Natural killer cell treated with Interleukin-12 subunit alpha and Interleukin-12 subunit beta and Interleukin-15 and Interleukin-18, amount 100 ng/mL, for 72 hours (primary cell): ENCODE results near the gene OSGEP. TPM values are rescaled to one million over a fixed set of nuclear protein-coding genes. Genes with fewer than 3 reads are reported as not detected.
A peak's percentile ranks its signal among the peaks of the same experiment; 100 is the strongest.
"Not testable (repeated sequence)": the region's sequence is repeated elsewhere in the genome, so short reads cannot be mapped to it uniquely, and the experiment has no call there.

Experiments used
- ATAC-seq, 2 donors: fragments of 150-1000 bp; cut with Tn5 transposase in 1 of 2; sonication (Bioruptor Pico), chemical (Tn5 transposase) in 1 of 2; 2 replicates each; pipeline ENCODE4 v1.10.0; 2021
- DNase-seq: peaks from one replicate; pipeline ENCODE4 v3.0.0; 2022; ENCODE audit warnings: low spot score
- H3K27ac Mint-ChIP-seq, 2 donors: 1 replicate in 1 of 2; 2 replicates in 1 of 2; pipeline ENCODE4 v1.8.0; 2022; ENCODE audit warnings: mixed read lengths in 2 of 2, mild to moderate bottlenecking in 1 of 2, moderate library complexity in 1 of 2
- H3K27me3 Mint-ChIP-seq, 2 donors: 1 replicate in 1 of 2; 2 replicates in 1 of 2; pipeline ENCODE4 v1.8.0; 2022; ENCODE audit warnings: mixed read lengths in 2 of 2
- H3K36me3 Mint-ChIP-seq: one replicate; pipeline ENCODE4 v1.8.0; 2022; ENCODE audit warnings: mixed read lengths
- H3K4me1 Mint-ChIP-seq, 2 donors: 1 replicate in 1 of 2; 2 replicates in 1 of 2; pipeline ENCODE4 v1.8.0; 2022; ENCODE audit warnings: low read depth in 2 of 2, mixed read lengths in 2 of 2, mild to moderate bottlenecking in 1 of 2
- H3K4me3 Mint-ChIP-seq: one replicate; pipeline ENCODE4 v1.8.0; 2022; ENCODE audit warnings: mixed read lengths
- H3K9me3 Mint-ChIP-seq: 2 replicates; pipeline ENCODE4 v1.8.0; 2022; ENCODE audit warnings: mixed read lengths
- total RNA-seq, 2 donors: library from RNA; stranded (reverse); gene quantifications; one replicate each; pipeline ENCODE4 v1.2.3, GENCODE V29; 2022

Gene OSGEP
- total RNA-seq, 2 donors from 2014 or later: 43.1 to 78.0 TPM

- no peak for DNase-seq
- peak overlapping the region; percentile 80 to 92 for H3K27ac Mint-ChIP-seq
- H3K4me3 Mint-ChIP-seq: peak overlapping the region; percentile 95
- H3K9me3 Mint-ChIP-seq: no peaks in the 10 kb centered on the region
- peaks cover 15% of the 10 kb centered on the region for H3K36me3 Mint-ChIP-seq
- peak in 1 of 2 donors; percentile 21 for ATAC-seq
- H3K27me3 Mint-ChIP-seq: no peaks in the 10 kb centered on the region
- H3K4me1 Mint-ChIP-seq: peaks cover 24 to 27% of the 10 kb centered on the region in 2 donors
Observed at GRCh38 chr14:20460458-20461224, 6.0 kb upstream of the OSGEP start.

- peaks cover 24 to 27% of the 10 kb centered on the region in 2 donors for H3K4me1 Mint-ChIP-seq
- no peaks in the 10 kb centered on the region for H3K9me3 Mint-ChIP-seq
- ATAC-seq: no peak
Observed at GRCh38 chr14:20458031-20458789, 3.6 kb upstream of the OSGEP start.

DNA sequence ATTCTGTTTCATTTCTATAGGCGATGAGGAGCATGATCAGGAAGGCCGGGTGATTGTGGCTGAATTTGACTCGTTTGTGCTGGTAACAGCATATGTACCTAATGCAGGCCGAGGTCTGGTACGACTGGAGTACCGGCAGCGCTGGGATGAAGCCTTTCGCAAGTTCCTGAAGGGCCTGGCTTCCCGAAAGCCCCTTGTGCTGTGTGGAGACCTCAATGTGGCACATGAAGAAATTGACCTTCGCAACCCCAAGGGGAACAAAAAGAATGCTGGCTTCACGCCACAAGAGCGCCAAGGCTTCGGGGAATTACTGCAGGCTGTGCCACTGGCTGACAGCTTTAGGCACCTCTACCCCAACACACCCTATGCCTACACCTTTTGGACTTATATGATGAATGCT lies 2.4 kb upstream of the OSGEP start:
- Mint-ChIP-seq H3K9me3 (no peaks in the 10 kb centered on the region), H3K4me3 (no peak overlapping the region), H3K27me3 (no peaks in the 10 kb centered on the region), H3K36me3 (peaks cover 15% of the 10 kb centered on the region), H3K4me1 (peaks cover 29 to 30% of the 10 kb centered on the region in 2 donors), H3K27ac (no peak overlapping the region)
- ATAC-seq (no peak), DNase-seq (no peak)

More at GRCh38 chr14:20458031-20458789, 3.6 kb upstream of the OSGEP start:
- no peak overlapping the region for H3K27ac Mint-ChIP-seq
- no peak for DNase-seq
- H3K27me3 Mint-ChIP-seq: no peaks in the 10 kb centered on the region
- no peak overlapping the region for H3K4me3 Mint-ChIP-seq
- peaks cover 15% of the 10 kb centered on the region for H3K36me3 Mint-ChIP-seq

DNA sequence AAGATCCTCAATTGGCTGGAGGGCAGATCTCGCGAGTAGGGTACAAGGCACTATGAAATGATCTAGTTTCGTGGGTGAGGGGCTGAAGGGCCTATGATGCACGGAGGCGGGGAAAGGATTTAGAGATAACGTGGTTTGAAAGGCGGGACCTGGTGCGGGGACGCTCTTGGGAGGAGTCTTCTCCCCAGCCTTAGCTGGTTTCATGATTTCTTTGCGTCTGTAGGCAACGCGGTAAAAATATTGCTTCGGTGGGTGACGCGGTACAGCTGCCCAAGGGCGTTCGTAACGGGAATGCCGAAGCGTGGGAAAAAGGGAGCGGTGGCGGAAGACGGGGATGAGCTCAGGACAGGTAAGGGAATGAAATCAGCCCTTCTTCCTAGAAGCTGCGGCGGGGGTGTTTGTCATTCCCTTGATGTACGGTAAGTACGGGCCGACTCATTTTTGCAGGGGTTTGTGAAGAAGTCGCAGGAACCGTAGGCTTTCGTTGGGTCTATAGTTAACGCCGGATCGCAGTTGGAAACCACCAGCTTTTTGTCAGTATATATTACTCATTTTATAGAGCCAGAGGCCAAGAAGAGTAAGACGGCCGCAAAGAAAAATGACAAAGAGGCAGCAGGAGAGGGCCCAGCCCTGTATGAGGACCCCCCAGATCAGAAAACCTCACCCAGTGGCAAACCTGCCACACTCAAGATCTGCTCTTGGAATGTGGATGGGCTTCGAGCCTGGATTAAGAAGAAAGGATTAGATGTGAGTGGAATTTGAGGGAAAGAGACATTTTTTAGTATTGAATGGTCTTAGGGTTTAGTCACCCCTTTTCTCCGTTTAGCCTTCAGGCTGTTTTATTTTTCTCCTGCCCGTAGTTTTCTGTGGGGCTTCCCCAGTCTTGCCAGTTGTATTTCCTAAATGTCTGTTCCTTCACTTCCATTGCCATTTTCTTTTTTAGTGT lies 1.0 kb upstream of the OSGEP start:
- Mint-ChIP-seq H3K4me1 (peaks cover 24% of the 10 kb centered on the region in 2 donors), H3K9me3 (no peaks in the 10 kb centered on the region), H3K36me3 (peaks cover 15% of the 10 kb centered on the region), H3K27ac (no peak overlapping the region), H3K4me3 (no peak overlapping the region), H3K27me3 (no peaks in the 10 kb centered on the region)
- DNase-seq (peak; percentile 62), ATAC-seq (peak; percentile 74 to 77)

GRCh38 chr14:20452831-20453230 lies 1.8 kb downstream of the OSGEP start:
- not testable (repeated sequence) for H3K27ac Mint-ChIP-seq

GRCh38 chr14:20446889-20447288 lies 7.7 kb downstream of the OSGEP start:
- ATAC-seq (no peak), DNase-seq (no peak)
- peak overlapping the region in 1 of 2 donors; percentile 55 for H3K27ac Mint-ChIP-seq
- no peaks in the 10 kb centered on the region for H3K9me3 Mint-ChIP-seq
- H3K4me3 Mint-ChIP-seq: no peak overlapping the region
- no peaks in the 10 kb centered on the region for H3K27me3 Mint-ChIP-seq
- H3K4me1 Mint-ChIP-seq: peaks cover 5 to 7% of the 10 kb centered on the region in 2 donors
- H3K36me3 Mint-ChIP-seq: peaks cover 30% of the 10 kb centered on the region

More at GRCh38 chr14:20452831-20453230, 1.8 kb downstream of the OSGEP start:
- not testable (repeated sequence) for ATAC-seq, H3K4me3 Mint-ChIP-seq, DNase-seq, H3K27me3 Mint-ChIP-seq, H3K9me3 Mint-ChIP-seq
- peaks cover 14% of the 10 kb centered on the region in 2 donors for H3K4me1 Mint-ChIP-seq
- peaks cover 29% of the 10 kb centered on the region for H3K36me3 Mint-ChIP-seq

GRCh38 chr14:20443650-20444049 lies 11.0 kb downstream of the OSGEP start:
- peaks cover 17% of the 10 kb centered on the region for H3K36me3 Mint-ChIP-seq
- H3K27ac Mint-ChIP-seq: not testable (repeated sequence)

DNA sequence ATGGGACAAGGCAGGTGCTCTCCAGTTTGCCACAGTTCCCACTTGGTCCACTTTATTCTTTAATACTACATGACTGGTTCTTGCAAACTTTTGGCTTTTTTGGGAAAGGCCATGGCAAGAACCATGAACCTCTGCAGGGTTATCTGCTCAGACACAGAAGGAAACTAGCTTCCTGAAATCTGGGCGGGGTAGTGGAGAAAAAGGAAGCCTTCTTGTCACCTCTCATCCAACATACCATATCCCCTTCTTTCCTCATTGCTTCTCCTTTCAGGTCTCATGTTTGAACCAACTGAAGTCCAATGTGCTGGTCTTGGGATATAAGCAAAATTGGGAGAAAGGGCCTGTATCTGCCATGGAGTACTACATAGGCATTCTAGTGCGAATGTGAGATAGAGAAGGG lies 13.2 kb downstream of the OSGEP start:
- no peak for ATAC-seq
- no peak overlapping the region for H3K4me3 Mint-ChIP-seq
- no peak overlapping the region for H3K27ac Mint-ChIP-seq
- no peak for DNase-seq
- peaks cover 0 to 4% of the 10 kb centered on the region in 2 donors for H3K27me3 Mint-ChIP-seq
- no peaks in the 10 kb centered on the region for H3K9me3 Mint-ChIP-seq
- H3K36me3 Mint-ChIP-seq: no peaks in the 10 kb centered on the region
- peaks cover 10 to 11% of the 10 kb centered on the region in 2 donors for H3K4me1 Mint-ChIP-seq

More at GRCh38 chr14:20443650-20444049, 11.0 kb downstream of the OSGEP start:
- H3K27me3 Mint-ChIP-seq, DNase-seq, H3K9me3 Mint-ChIP-seq, H3K4me3 Mint-ChIP-seq, ATAC-seq: not testable (repeated sequence)
- peaks cover 10 to 11% of the 10 kb centered on the region in 2 donors for H3K4me1 Mint-ChIP-seq

DNA sequence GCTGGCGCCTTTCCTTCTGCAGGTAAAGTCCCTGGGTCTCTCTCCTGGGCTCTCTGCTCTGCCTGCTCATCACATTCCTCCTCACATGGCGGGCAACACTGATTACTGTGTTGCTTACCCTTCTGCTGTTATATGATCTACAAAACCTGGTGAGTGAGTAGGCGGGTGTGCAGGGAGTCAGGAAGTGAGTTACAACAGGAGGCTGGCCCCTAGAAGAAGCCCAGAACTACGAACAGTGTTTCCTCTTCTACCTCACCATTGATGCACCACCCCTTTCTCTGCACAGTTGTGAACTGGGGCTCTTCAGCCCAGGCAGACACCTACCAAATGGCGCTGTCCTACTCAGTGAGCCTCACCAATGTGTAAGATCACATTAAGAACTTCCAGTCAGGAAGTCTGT lies 13.7 kb downstream of the OSGEP start:
- peaks cover 0 to 4% of the 10 kb centered on the region in 2 donors for H3K27me3 Mint-ChIP-seq
- H3K27ac Mint-ChIP-seq: peak overlapping the region in 1 of 2 donors; percentile 56
- no peaks in the 10 kb centered on the region for H3K36me3 Mint-ChIP-seq
- H3K4me3 Mint-ChIP-seq: no peak overlapping the region
- no peaks in the 10 kb centered on the region for H3K9me3 Mint-ChIP-seq
- DNase-seq: no peak
- peak; percentile 65 to 71 for ATAC-seq
- peaks cover 10 to 11% of the 10 kb centered on the region in 2 donors for H3K4me1 Mint-ChIP-seq

DNA sequence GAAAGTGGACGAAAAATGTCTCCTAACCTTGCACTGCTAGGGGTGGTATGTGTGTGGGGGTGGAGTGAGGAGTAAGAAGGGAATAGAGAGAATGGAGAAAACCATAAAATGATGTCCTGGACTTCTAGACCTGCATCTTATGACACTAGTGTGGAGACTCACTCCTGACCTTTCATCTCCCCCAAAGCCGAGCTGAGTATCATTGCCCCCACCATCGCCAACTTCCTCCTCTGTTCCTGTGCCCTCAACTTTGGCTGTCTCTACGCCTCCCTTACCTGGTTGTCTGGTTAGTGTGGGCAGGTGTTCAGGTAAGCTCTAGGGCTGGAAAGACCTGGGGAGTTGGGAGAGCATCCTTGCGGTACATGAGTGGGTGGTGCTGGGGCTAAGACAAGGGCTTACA lies 14.1 kb downstream of the OSGEP start:
- Mint-ChIP-seq H3K36me3 (no peaks in the 10 kb centered on the region), H3K4me3 (no peak overlapping the region), H3K27me3 (peaks cover 0 to 4% of the 10 kb centered on the region in 2 donors), H3K4me1 (peaks cover 10 to 11% of the 10 kb centered on the region in 2 donors), H3K27ac (peak overlapping the region in 1 of 2 donors; percentile 56), H3K9me3 (no peaks in the 10 kb centered on the region)
- DNase-seq (no peak), ATAC-seq (no peak)

DNA sequence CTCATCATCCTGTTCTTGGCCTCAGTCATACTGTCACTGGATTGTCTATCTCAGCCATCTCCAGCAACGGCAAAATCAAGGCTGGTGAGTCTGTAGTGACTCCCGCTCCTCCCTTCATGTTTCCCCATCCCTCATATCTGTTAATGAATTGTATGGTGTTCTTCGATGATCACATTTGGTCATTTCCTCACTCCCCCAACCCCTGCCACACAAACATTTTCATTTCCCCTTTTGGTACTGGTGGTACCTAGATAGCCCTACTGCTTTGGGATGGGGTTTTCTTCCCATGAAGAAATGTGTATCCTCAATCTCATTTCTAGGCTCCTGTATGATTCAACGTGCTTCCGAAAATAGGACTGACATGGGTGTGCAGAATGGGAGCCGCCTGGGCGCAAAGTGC lies 15.9 kb downstream of the OSGEP start:
- no peaks in the 10 kb centered on the region for H3K36me3 Mint-ChIP-seq
- no peak overlapping the region for H3K27ac Mint-ChIP-seq
- peaks cover 0 to 4% of the 10 kb centered on the region in 2 donors for H3K27me3 Mint-ChIP-seq
- H3K9me3 Mint-ChIP-seq: no peaks in the 10 kb centered on the region
- DNase-seq (no peak), ATAC-seq (no peak)
- peaks cover 10 to 11% of the 10 kb centered on the region in 2 donors for H3K4me1 Mint-ChIP-seq
- H3K4me3 Mint-ChIP-seq: no peak overlapping the region

- H3K27ac Mint-ChIP-seq: no peak overlapping the region
- no peaks in the 10 kb centered on the region for H3K9me3 Mint-ChIP-seq
- no peaks in the 10 kb centered on the region for H3K36me3 Mint-ChIP-seq
- peaks cover 0 to 4% of the 10 kb centered on the region in 2 donors for H3K27me3 Mint-ChIP-seq
- peaks cover 6 to 8% of the 10 kb centered on the region in 2 donors for H3K4me1 Mint-ChIP-seq
- no peak overlapping the region for H3K4me3 Mint-ChIP-seq
- no peak for ATAC-seq
- DNase-seq: no peak
Observed at GRCh38 chr14:20436363-20436755, 18.3 kb downstream of the OSGEP start.
